ENCODE results near the gene PTPRM.

The PTPRM gene

DNA sequence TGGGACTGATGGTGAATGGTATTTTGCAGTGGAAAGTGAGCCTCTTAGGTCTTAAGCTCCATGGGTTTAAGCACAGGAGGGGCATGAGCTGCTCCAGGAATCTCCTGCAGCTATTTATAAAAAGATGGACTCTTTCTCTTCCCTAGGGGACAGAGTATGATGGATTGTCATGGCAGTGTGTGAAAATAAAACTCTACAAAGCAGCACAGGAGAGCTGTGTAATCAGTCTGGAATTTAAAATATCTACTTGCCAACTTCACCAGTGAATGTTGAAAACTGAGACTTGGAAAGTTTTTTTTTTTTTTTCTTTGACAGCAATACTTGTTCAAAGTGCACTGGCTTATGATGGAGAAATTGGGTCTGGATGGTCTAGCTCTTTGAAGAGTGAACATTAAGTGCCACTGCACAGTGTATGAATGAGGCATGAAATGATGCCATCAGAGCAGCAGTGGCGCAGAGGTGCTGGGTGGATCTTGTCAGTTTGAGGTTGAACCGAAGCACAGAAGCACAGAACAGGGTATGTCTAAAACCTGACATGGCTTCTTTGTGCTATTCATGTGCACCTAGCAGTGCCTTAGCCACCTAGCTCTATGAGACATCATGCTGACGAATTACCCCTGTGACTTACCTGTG lies 245.4 kb downstream of the PTPRM start:
- ChIA-PET CTCF (no interaction called here), POLR2A (no interaction called here)
- DNase-seq (ENCODE audit: extremely low spot score): no peak
- TF ChIP-seq, protein P1, sequence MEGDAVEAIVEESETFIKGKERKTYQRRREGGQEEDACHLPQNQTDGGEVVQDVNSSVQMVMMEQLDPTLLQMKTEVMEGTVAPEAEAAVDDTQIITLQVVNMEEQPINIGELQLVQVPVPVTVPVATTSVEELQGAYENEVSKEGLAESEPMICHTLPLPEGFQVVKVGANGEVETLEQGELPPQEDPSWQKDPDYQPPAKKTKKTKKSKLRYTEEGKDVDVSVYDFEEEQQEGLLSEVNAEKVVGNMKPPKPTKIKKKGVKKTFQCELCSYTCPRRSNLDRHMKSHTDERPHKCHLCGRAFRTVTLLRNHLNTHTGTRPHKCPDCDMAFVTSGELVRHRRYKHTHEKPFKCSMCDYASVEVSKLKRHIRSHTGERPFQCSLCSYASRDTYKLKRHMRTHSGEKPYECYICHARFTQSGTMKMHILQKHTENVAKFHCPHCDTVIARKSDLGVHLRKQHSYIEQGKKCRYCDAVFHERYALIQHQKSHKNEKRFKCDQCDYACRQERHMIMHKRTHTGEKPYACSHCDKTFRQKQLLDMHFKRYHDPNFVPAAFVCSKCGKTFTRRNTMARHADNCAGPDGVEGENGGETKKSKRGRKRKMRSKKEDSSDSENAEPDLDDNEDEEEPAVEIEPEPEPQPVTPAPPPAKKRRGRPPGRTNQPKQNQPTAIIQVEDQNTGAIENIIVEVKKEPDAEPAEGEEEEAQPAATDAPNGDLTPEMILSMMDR (IDR thresholded peaks at IDR 0.05; ENCODE audit: control extremely low read depth, extremely low read depth, low read depth, missing control alignments): no peak

DNA sequence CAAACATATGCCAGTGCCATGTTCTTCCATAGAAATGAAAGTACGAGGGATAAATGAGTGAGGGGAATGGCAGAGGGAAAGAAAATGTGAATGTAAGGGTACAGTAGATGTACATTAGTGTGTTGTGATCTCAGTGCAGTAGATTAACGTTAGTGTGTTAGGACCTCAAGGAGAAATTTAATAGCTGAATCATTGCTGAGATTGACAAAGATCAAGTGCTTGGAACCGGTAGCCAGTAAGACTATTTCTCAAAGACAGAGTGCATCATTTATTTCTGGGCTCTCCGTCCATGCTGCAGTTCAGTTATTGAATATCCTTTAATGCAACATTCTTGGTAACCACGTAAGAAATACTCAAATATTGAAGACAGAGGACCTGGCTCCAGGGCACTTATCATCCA lies 246.0 kb downstream of the PTPRM start:
- ChIA-PET CTCF (no interaction called here), POLR2A (no interaction called here)
- TF ChIP-seq, protein P1 (IDR thresholded peaks at IDR 0.05; ENCODE audit: control extremely low read depth, extremely low read depth, low read depth, missing control alignments): no peak
- no peak for DNase-seq (ENCODE audit: extremely low spot score)

DNA sequence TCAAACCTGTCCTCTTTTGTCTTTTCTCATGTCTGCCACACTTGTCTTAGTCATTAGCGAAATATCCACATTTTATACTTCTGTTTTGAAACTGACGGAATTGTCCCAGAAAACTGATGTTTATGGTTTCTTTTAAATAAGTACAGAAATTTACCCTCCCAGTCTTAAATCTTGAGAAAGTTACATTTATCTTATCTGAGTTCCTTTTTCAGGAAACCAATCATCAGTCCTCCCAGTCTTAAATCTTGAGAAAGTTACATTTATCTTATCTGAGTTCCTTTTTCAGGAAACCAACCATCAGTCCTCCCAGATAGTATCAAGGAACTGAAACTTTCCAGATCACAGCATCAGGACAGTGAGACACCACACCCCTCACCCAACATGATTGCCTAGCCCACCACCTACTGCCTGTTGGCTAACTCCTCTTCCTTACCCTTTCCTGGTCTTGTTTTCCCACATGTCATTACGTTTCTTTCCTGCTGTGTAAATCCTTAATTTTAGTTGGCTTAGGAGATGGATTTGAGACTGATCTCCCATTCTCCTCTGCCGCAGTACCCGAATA lies 247.7 kb downstream of the PTPRM start:
- ChIA-PET POLR2A (no interaction called here), CTCF (no interaction called here)
- DNase-seq (ENCODE audit: extremely low spot score): no peak
- TF ChIP-seq, protein P1 (IDR thresholded peaks at IDR 0.05; ENCODE audit: control extremely low read depth, extremely low read depth, low read depth, missing control alignments): no peak

DNA sequence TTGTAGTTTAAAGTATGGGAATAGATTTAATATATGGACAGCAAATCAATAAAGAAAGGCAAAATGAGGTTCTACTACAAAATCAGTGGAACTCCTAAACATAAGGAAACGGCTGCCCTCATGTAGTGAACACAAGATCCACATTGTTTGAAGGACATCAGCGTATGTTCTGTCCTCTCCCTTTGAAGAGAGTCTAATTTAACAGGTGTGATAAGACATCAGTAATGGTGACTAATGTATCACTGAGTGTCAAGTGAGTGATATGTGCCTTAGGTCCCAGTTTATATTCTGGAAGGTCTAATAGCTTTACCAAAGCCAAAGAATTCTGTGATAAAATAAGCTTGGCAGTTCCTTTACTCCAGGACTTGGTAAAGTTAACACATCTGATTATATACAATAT lies 248.7 kb downstream of the PTPRM start:
- POLR2A ChIA-PET: no interaction called here
- TF ChIP-seq, protein P1 (IDR thresholded peaks at IDR 0.05; ENCODE audit: control extremely low read depth, extremely low read depth, low read depth, missing control alignments): no peak
- CTCF ChIA-PET: no interaction called here
- no peak for DNase-seq (ENCODE audit: extremely low spot score)

DNA sequence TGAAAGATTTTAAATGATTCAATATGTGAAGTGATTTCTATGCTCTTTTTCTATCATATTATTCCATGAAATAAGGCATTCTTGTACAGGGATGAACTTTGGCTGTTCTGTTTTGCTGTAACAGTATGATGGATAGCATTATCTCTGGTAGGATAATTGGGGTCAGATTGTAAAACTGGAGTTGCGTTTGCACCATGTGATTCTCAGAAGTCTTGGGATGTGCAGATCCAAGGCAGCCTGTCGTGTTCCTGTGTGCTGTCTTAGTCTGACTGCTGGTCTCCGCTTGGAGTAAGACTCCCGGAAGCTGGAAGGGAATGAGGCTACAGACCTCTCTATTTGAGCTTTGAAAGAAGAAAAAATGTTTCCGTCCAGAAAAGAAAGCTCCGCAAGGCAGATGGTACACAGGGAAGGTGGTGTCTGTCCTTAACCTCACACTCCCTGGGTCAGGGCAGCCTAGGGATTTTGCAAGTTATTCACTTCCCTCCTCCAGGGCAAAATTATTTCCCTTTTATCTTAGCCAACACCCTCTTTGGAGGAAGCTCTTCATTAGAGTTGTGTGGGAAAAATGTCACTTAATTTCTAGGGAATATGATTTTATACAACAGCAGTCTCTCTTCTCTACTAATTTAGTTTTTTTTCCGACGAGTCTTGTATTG lies 250.6 kb downstream of the PTPRM start:
- CTCF ChIA-PET: interaction anchor here (1.5 to 1.8 kb wide), 2 partner anchors 9 to 15 kb away, joined by 3 to 8 read pairs; no protein-coding TSS in a partner anchor
- POLR2A ChIA-PET: no interaction called here
- TF ChIP-seq, protein P1 (IDR thresholded peaks at IDR 0.05; ENCODE audit: control extremely low read depth, extremely low read depth, low read depth, missing control alignments): no peak

DNA sequence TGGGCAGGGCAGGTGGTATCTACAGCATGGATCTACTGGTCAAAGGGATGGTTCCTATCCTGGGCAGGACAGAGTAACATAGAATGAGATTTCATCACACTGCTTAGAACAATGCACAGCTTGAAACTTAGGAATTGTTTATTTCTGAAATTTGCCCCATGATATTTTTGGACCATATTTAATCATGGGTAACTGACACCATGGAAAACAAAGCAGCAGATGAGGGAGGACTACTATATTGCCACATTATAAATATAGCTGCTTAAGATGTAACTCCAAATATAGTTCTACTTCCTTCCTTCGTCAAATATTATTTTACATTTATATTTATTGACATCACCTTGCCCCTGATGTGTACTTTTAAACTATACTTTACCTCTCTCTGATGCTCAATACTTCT lies 254.7 kb downstream of the PTPRM start:
- POLR2A ChIA-PET: no interaction called here
- TF ChIP-seq, protein P1 (IDR thresholded peaks at IDR 0.05; ENCODE audit: control extremely low read depth, extremely low read depth, low read depth, missing control alignments): no peak
- DNase-seq (ENCODE audit: extremely low spot score): no peak
- CTCF ChIA-PET: no interaction called here

More for the DNA sequence above, 250.6 kb downstream of the PTPRM start:
- DNase-seq (ENCODE audit: extremely low spot score): no peak
